GM18498 (cell line): ENCODE measurements around the gene DENND1C.

Experiments
- ATAC-seq: cut with Tn5 transposase; IDR thresholded peaks from one replicate; pipeline ENCODE4 v1.9.1; 2021; ENCODE audit warnings: mild to moderate bottlenecking, moderate library complexity; ENCODE audit not compliant: unreplicated experiment

The DENND1C gene

GRCh38 chr19:6480848-6481415 is 655 bp downstream of the DENND1C start:
- ATAC-seq: peak; percentile 10

GRCh38 chr19:6479836-6480398 is 1.7 kb downstream of the DENND1C start:
- ATAC-seq: no peak

GRCh38 chr19:6478815-6479214 is 2.8 kb downstream of the DENND1C start:
- no peak for ATAC-seq

GRCh38 chr19:6476896-6477431 is 4.6 kb downstream of the DENND1C start:
- no peak for ATAC-seq

- no peak for ATAC-seq
Observed at GRCh38 chr19:6476155-6476895, 5.3 kb downstream of the DENND1C start.

- no peak for ATAC-seq
Observed at GRCh38 chr19:6475321-6476108, 6.1 kb downstream of the DENND1C start.

GRCh38 chr19:6473647-6474046 is 7.9 kb downstream of the DENND1C start:
- ATAC-seq: no peak

- no peak for ATAC-seq
Observed at GRCh38 chr19:6472713-6473112, 8.9 kb downstream of the DENND1C start.

GRCh38 chr19:6471076-6471475 is 10.5 kb downstream of the DENND1C start:
- ATAC-seq: no peak

- no peak for ATAC-seq
Observed at GRCh38 chr19:6470173-6470572, 11.4 kb downstream of the DENND1C start.

GRCh38 chr19:6467384-6467783 is 14.2 kb downstream of the DENND1C start:
- no peak for ATAC-seq

GRCh38 chr19:6466526-6467248 is 14.9 kb downstream of the DENND1C start:
- ATAC-seq: no peak

GRCh38 chr19:6465663-6466062 is 15.9 kb downstream of the DENND1C start:
- ATAC-seq: no peak

- ATAC-seq: no peak
Observed at GRCh38 chr19:6465006-6465405, 16.6 kb downstream of the DENND1C start.

GRCh38 chr19:6464070-6464873 is 17.3 kb downstream of the DENND1C start, which contains the start of gene CRB3:
Gene CRB3, plus strand, starts transcription at chr19:6464271. Its CDS starts 431 bp downstream, at chr19:6464702.
- ATAC-seq: no peak

- peak; percentile 76 for ATAC-seq
Observed at GRCh38 chr19:6460099-6460884, 21.3 kb downstream of the DENND1C start.

- peak; percentile 47 for ATAC-seq
Observed at GRCh38 chr19:6459262-6460098, 22.1 kb downstream of the DENND1C start, which contains the start of gene SLC25A23. Gene SLC25A23, minus strand, starts transcription at chr19:6459792. Its CDS starts 164 bp downstream, at chr19:6459628.

- ATAC-seq: no peak
Observed at GRCh38 chr19:6458695-6459261, 22.8 kb downstream of the DENND1C start.
